ENCODE results near the gene TROAP.

The TROAP gene

GRCh38 chr12:49288922-49289555, 34.0 kb upstream of the TROAP start:
- no peak overlapping the region for H3K4me3 ChIP-seq (ENCODE audit: low read depth, low read length)
- TF ChIP-seq CTCF (conservative IDR thresholded peaks at IDR 0.05; ENCODE audit: low read depth, low read length) = no peak
- no peak for DNase-seq (ENCODE audit: low read depth)

- no peak for TF ChIP-seq CTCF (conservative IDR thresholded peaks at IDR 0.05; ENCODE audit: low read depth, low read length)
- DNase-seq (ENCODE audit: low read depth) = no peak
- H3K4me3 ChIP-seq (ENCODE audit: low read depth, low read length) = no peak overlapping the region
Measured at GRCh38 chr12:49292729-49293055, 30.4 kb upstream of the TROAP start.

- no peak for TF ChIP-seq CTCF (conservative IDR thresholded peaks at IDR 0.05; ENCODE audit: low read depth, low read length)
- DNase-seq (ENCODE audit: low read depth) = no peak
- H3K4me3 ChIP-seq (ENCODE audit: low read depth, low read length) = no peak overlapping the region
Measured at GRCh38 chr12:49293056-49293956, 29.7 kb upstream of the TROAP start.

- DNase-seq (ENCODE audit: low read depth) = no peak
- H3K4me3 ChIP-seq (ENCODE audit: low read depth, low read length) = no peak overlapping the region
- no peak for TF ChIP-seq CTCF (conservative IDR thresholded peaks at IDR 0.05; ENCODE audit: low read depth, low read length)
Measured at GRCh38 chr12:49294086-49294803, 28.8 kb upstream of the TROAP start.

GRCh38 chr12:49294804-49295081, 28.3 kb upstream of the TROAP start:
- H3K4me3 ChIP-seq (ENCODE audit: low read depth, low read length) = no peak overlapping the region
- TF ChIP-seq CTCF (conservative IDR thresholded peaks at IDR 0.05; ENCODE audit: low read depth, low read length) = no peak
- no peak for DNase-seq (ENCODE audit: low read depth)

- DNase-seq (ENCODE audit: low read depth) = no peak
- no peak for TF ChIP-seq CTCF (conservative IDR thresholded peaks at IDR 0.05; ENCODE audit: low read depth, low read length)
- no peak within 1 kb of the TSS for H3K4me3 ChIP-seq (ENCODE audit: low read depth, low read length)
Measured at GRCh38 chr12:49295082-49295936, 27.7 kb upstream of the TROAP start, which contains the start of gene PRPH. PRPH (plus strand) TSS chr12:49295147; CDS start chr12:49295201, 54 bp downstream.

Data from choroid plexus epithelial cell (primary cell).